ENCODE data around the gene MEF2A.

The MEF2A gene

GRCh38 chr15:99606646-99607045 is 40.9 kb downstream of the MEF2A start:
- no peak for DNase-seq
- no peaks in the 10 kb centered on the region for H3K36me3 ChIP-seq (replicated peaks; ENCODE audit: insufficient read depth, low read length)
- H3K27ac ChIP-seq (ENCODE audit: low read length) = no peak overlapping the region
- no peaks in the 10 kb centered on the region for H4K20me1 ChIP-seq (ENCODE audit: insufficient read depth, low read length)
- peaks cover 79% of the 10 kb centered on the region for H3K79me2 ChIP-seq (ENCODE audit: low read length)
- H3K4me1 ChIP-seq (ENCODE audit: low read length) = no peaks in the 10 kb centered on the region
- H3K9me2 ChIP-seq (replicated peaks; ENCODE audit: insufficient read depth, low read length) = no peaks in the 10 kb centered on the region
- no peaks in the 10 kb centered on the region for H3K9me3 ChIP-seq (replicated peaks; ENCODE audit: insufficient read depth, low read length)
- no peak overlapping the region for H2AFZ ChIP-seq (ENCODE audit: low read length)
- no peak overlapping the region for H3K4me2 ChIP-seq (ENCODE audit: low read depth, low read length)
- no peaks in the 10 kb centered on the region for H3K27me3 ChIP-seq (replicated peaks; ENCODE audit: insufficient read depth, low read length)
- H3K9ac ChIP-seq (ENCODE audit: low read length) = no peak overlapping the region
- no peak for TF ChIP-seq CTCF (IDR thresholded peaks at IDR 0.05; ENCODE audit: low read length)
- TF ChIP-seq EZH2 (optimal IDR thresholded peaks at IDR 0.05; ENCODE audit: low read depth, low read length) = no peak
- TF ChIP-seq EZH2phosphoT487 (IDR thresholded peaks at IDR 0.05; ENCODE audit: low read length) = no peak
- H3K4me3 ChIP-seq (ENCODE audit: low read length) = no peak overlapping the region
- H3F3A ChIP-seq (ENCODE audit: insufficient read depth, low read length) = no peaks in the 10 kb centered on the region

- TF ChIP-seq EZH2 (optimal IDR thresholded peaks at IDR 0.05; ENCODE audit: low read depth, low read length) (no peak), CTCF (IDR thresholded peaks at IDR 0.05; ENCODE audit: low read length) (no peak), EZH2phosphoT487 (IDR thresholded peaks at IDR 0.05; ENCODE audit: low read length) (no peak)
- Histone ChIP-seq H3K9me3 (replicated peaks; ENCODE audit: insufficient read depth, low read length) (no peaks in the 10 kb centered on the region), H3K9ac (ENCODE audit: low read length) (no peak overlapping the region), H3F3A (ENCODE audit: insufficient read depth, low read length) (no peaks in the 10 kb centered on the region), H3K4me1 (ENCODE audit: low read length) (no peaks in the 10 kb centered on the region), H3K36me3 (replicated peaks; ENCODE audit: insufficient read depth, low read length) (no peaks in the 10 kb centered on the region), H3K4me2 (ENCODE audit: low read depth, low read length) (no peak overlapping the region), H3K27ac (ENCODE audit: low read length) (no peak overlapping the region), H3K27me3 (replicated peaks; ENCODE audit: insufficient read depth, low read length) (no peaks in the 10 kb centered on the region), H4K20me1 (ENCODE audit: insufficient read depth, low read length) (no peaks in the 10 kb centered on the region), H2AFZ (ENCODE audit: low read length) (no peak overlapping the region), H3K79me2 (ENCODE audit: low read length) (peaks cover 85% of the 10 kb centered on the region), H3K4me3 (ENCODE audit: low read length) (no peak overlapping the region), H3K9me2 (replicated peaks; ENCODE audit: insufficient read depth, low read length) (no peaks in the 10 kb centered on the region)
- no peak for DNase-seq
These were observed 47.7 kb downstream of the MEF2A start for GRCh38 chr15:99613481-99613880.

GRCh38 chr15:99613887-99614647 is 48.3 kb downstream of the MEF2A start:
- no peak overlapping the region for H3K4me3 ChIP-seq (ENCODE audit: low read length)
- peak overlapping the region; percentile 4; the same call in 1 of the 2 replicates for H3K27ac ChIP-seq (ENCODE audit: low read length)
- no peaks in the 10 kb centered on the region for H3K9me2 ChIP-seq (replicated peaks; ENCODE audit: insufficient read depth, low read length)
- no peak overlapping the region for H2AFZ ChIP-seq (ENCODE audit: low read length)
- no peaks in the 10 kb centered on the region for H3F3A ChIP-seq (ENCODE audit: insufficient read depth, low read length)
- no peak overlapping the region for H3K9ac ChIP-seq (ENCODE audit: low read length)
- H3K9me3 ChIP-seq (replicated peaks; ENCODE audit: insufficient read depth, low read length) = no peaks in the 10 kb centered on the region
- H3K27me3 ChIP-seq (replicated peaks; ENCODE audit: insufficient read depth, low read length) = no peaks in the 10 kb centered on the region
- DNase-seq = no peak
- H4K20me1 ChIP-seq (ENCODE audit: insufficient read depth, low read length) = no peaks in the 10 kb centered on the region
- H3K4me1 ChIP-seq (ENCODE audit: low read length) = no peaks in the 10 kb centered on the region
- no peaks in the 10 kb centered on the region for H3K36me3 ChIP-seq (replicated peaks; ENCODE audit: insufficient read depth, low read length)
- TF ChIP-seq EZH2 (optimal IDR thresholded peaks at IDR 0.05; ENCODE audit: low read depth, low read length) = no peak
- TF ChIP-seq CTCF (IDR thresholded peaks at IDR 0.05; ENCODE audit: low read length) = no peak
- TF ChIP-seq EZH2phosphoT487 (IDR thresholded peaks at IDR 0.05; ENCODE audit: low read length) = no peak
- no peak overlapping the region for H3K4me2 ChIP-seq (ENCODE audit: low read depth, low read length)
- H3K79me2 ChIP-seq (ENCODE audit: low read length) = peaks cover 87% of the 10 kb centered on the region
